PC-9 (cell line): ENCODE measurements around the gene C17orf100. TPM values are rescaled to one million over a fixed set of nuclear protein-coding genes. Genes with fewer than 3 reads are reported as not detected.
A peak's percentile ranks its signal among the peaks of the same experiment; 100 is the strongest.

ENCODE experiments used
- BruUV-seq: library from RNA; stranded (reverse); fragments of 400-500 nt; replicated peaks from 2 replicates; lab custom pipeline; 2021; lab: Mats Ljungman, UMichigan
- CTCF ChIA-PET: fragments of 300-600 bp; sonication (Branson Sonifier 250); formaldehyde crosslinking; loops from one replicate; lab custom pipeline; 2022; ENCODE audit warnings: antibody characterized with exemption; lab: Charles Lee
- POLR2A ChIA-PET: fragments of 300-600 bp; sonication (Branson Sonifier 250); formaldehyde crosslinking; loops from one replicate; lab custom pipeline; 2022; ENCODE audit warnings: antibody characterized with exemption; ENCODE audit not compliant: unreplicated experiment; lab: Charles Lee
- DNase-seq, 2 experiments: peaks; one replicate each; pipeline versions ENCODE4 v3.0.0 to v3.0.0-alpha.2; 2015 to 2022; ENCODE audit warnings: mixed read lengths in 1 of 2
- H2AFZ ChIP-seq: fragments of 200-600 bp; sonication (generic); 2 replicates; pipeline ENCODE4 v1.8.1; 2017; ENCODE audit warnings: antibody characterized with exemption
- H3F3A ChIP-seq: fragments of 200-600 bp; sonication (generic); 2 replicates; pipeline ENCODE4 v1.8.1; 2017; ENCODE audit warnings: antibody characterized with exemption, mild to moderate bottlenecking, low read depth; ENCODE audit not compliant: insufficient read depth
- H3K27ac ChIP-seq: fragments of 200-600 bp; sonication (generic); 2 replicates; pipeline ENCODE4 v1.6.1; 2016; ENCODE audit warnings: mixed run types
- H3K27me3 ChIP-seq: fragments of 200-600 bp; sonication (generic); 2 replicates; pipeline ENCODE4 v1.6.1; 2016; ENCODE audit warnings: low read depth, mixed run types; ENCODE audit not compliant: insufficient read depth
- H3K36me3 ChIP-seq: fragments of 200-600 bp; sonication (generic); 2 replicates; pipeline ENCODE4 v1.6.1; 2016; ENCODE audit warnings: low read depth, mixed run types
- H3K4me1 ChIP-seq: fragments of 200-600 bp; sonication (generic); replicated peaks from 2 replicates; pipeline ENCODE4 v1.6.1; 2016; ENCODE audit warnings: mixed run types; ENCODE audit not compliant: insufficient read depth
- H3K4me2 ChIP-seq: fragments of 200-600 bp; sonication (generic); 2 replicates; pipeline ENCODE4 v1.6.1; 2017; ENCODE audit warnings: mixed run types
- H3K4me3 ChIP-seq: fragments of 200-600 bp; sonication (generic); 2 replicates; pipeline ENCODE4 v1.6.1; 2016; ENCODE audit warnings: mixed run types
- H3K79me2 ChIP-seq: fragments of 200-600 bp; sonication (generic); 2 replicates; pipeline ENCODE4 v1.6.1; 2017; ENCODE audit warnings: low read depth, mixed run types
- H3K9me2 ChIP-seq: fragments of 200-600 bp; sonication (generic); 2 replicates; pipeline ENCODE4 v1.8.1; 2017; ENCODE audit warnings: mild to moderate bottlenecking; ENCODE audit not compliant: insufficient read depth
- H3K9me3 ChIP-seq: fragments of 200-600 bp; sonication (generic); 2 replicates; pipeline ENCODE4 v1.8.1; 2016; ENCODE audit warnings: low read depth; ENCODE audit not compliant: insufficient read depth
- H4K20me1 ChIP-seq: fragments of 200-600 bp; sonication (generic); 2 replicates; pipeline ENCODE4 v1.8.1; 2017; ENCODE audit not compliant: insufficient read depth
- EZH2 ChIP-seq: fragments of 200-600 bp; sonication (generic); IDR thresholded peaks from 2 replicates; pipeline ENCODE4 v1.8.0; 2017; ENCODE audit warnings: antibody characterized with exemption, low read depth
- intact Hi-C: fragments of 100-400 bp; cut with micrococcal nuclease; formaldehyde crosslinking; loops from one replicate; pipeline ENCODE4 v1.10.0; 2022; ENCODE audit not compliant: unreplicated experiment
- total RNA-seq: library from RNA; stranded (reverse); gene quantifications from 2 replicates; pipeline ENCODE4 v1.2.3, GENCODE V29; 2021
- TF ChIP-seq, protein P1 (sequence below): fragments of 200-600 bp; sonication (generic); conservative IDR thresholded peaks from 2 replicates; pipeline ENCODE4 v1.6.1; 2017; ENCODE audit warnings: mixed run types, antibody characterized with exemption, mild to moderate bottlenecking, moderate library complexity

The C17orf100 gene
- total RNA-seq, 1 experiment from 2014 or later: 4.4 TPM

DNA sequence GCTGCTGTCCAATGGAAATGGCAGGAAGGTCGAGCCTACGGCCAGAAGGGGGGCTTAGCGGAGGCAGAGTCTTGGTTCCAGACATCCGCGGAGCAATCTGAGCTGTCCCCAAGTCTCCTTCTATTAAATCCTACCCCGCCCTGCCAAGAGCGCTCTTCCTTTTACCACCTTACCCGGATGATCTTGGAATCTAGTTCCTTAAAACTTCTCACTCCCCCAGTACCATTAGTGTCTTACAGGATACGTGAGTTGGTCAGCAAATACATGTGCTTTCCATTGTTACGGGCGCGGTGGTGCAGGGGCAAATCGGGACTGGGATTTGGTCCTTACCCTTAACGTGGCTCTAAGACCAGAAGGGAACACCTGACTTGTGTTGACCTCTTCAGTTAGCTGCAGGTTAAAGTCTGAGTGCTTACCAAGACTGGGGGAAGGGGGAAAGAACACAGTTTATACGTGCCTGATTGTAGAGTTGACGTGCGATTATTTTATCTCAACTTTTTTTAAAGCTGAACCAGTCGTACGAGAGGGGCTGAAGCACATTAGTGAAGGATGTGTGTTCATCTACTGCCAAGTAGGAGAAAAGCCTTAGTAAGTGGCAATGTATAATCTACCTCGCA, 10.2 kb upstream of the C17orf100 start:
- H3K4me3 ChIP-seq: peak overlapping the region; percentile 81
- intact Hi-C loops: loop anchor here (2.0 to 5.0 kb wide), 2 partner anchors 169 to 184 kb away; no protein-coding TSS in a partner anchor
- peaks cover 28% of the 10 kb centered on the region for H3K36me3 ChIP-seq
- CTCF ChIA-PET: no interaction called here
- BruUV-seq: TSS peak; percentile 75
- peak overlapping the region; percentile 93 for H2AFZ ChIP-seq
- H3K4me1 ChIP-seq: peaks cover 31% of the 10 kb centered on the region
- DNase-seq: peak; percentile 37 to 54
- H3K79me2 ChIP-seq: peaks cover 75% of the 10 kb centered on the region
- H3K9me3 ChIP-seq: no peaks in the 10 kb centered on the region
- TF ChIP-seq, protein P1, sequence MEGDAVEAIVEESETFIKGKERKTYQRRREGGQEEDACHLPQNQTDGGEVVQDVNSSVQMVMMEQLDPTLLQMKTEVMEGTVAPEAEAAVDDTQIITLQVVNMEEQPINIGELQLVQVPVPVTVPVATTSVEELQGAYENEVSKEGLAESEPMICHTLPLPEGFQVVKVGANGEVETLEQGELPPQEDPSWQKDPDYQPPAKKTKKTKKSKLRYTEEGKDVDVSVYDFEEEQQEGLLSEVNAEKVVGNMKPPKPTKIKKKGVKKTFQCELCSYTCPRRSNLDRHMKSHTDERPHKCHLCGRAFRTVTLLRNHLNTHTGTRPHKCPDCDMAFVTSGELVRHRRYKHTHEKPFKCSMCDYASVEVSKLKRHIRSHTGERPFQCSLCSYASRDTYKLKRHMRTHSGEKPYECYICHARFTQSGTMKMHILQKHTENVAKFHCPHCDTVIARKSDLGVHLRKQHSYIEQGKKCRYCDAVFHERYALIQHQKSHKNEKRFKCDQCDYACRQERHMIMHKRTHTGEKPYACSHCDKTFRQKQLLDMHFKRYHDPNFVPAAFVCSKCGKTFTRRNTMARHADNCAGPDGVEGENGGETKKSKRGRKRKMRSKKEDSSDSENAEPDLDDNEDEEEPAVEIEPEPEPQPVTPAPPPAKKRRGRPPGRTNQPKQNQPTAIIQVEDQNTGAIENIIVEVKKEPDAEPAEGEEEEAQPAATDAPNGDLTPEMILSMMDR: no peak
- TF ChIP-seq EZH2: no peak
- H3F3A ChIP-seq: peaks cover 47% of the 10 kb centered on the region
- no peaks in the 10 kb centered on the region for H3K27me3 ChIP-seq
- no peaks in the 10 kb centered on the region for H3K9me2 ChIP-seq
- peaks cover 9% of the 10 kb centered on the region; the same call in 1 of the 2 replicates for H4K20me1 ChIP-seq
- peak overlapping the region; percentile 95 for H3K4me2 ChIP-seq
- H3K27ac ChIP-seq: peak overlapping the region; percentile 71
- POLR2A ChIA-PET: no interaction called here

DNA sequence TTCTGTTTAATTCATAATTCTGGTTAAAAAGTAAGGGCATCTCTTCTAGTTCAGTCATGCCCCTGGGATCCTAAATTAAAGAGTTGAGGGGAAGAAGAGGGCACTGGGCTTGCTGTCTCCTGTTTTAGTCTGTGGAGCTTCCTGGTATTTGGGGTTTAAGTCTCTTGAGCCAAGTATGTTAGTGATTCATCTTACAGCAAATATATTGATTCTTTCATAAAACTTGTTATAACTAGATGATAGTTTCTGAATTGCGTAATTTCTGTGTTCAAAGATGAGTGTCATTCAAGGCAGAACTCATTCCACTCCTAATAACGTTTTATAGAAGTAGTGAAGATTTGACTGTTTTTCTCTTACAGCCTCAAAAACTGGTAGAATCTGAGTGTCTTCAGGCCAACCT, 9.0 kb upstream of the C17orf100 start:
- no peaks in the 10 kb centered on the region for H3K9me2 ChIP-seq
- H3K79me2 ChIP-seq: peaks cover 82% of the 10 kb centered on the region
- intact Hi-C loops: loop anchor here (5.0 kb wide), 1 partner anchor 185 kb away; no protein-coding TSS in a partner anchor

DNA sequence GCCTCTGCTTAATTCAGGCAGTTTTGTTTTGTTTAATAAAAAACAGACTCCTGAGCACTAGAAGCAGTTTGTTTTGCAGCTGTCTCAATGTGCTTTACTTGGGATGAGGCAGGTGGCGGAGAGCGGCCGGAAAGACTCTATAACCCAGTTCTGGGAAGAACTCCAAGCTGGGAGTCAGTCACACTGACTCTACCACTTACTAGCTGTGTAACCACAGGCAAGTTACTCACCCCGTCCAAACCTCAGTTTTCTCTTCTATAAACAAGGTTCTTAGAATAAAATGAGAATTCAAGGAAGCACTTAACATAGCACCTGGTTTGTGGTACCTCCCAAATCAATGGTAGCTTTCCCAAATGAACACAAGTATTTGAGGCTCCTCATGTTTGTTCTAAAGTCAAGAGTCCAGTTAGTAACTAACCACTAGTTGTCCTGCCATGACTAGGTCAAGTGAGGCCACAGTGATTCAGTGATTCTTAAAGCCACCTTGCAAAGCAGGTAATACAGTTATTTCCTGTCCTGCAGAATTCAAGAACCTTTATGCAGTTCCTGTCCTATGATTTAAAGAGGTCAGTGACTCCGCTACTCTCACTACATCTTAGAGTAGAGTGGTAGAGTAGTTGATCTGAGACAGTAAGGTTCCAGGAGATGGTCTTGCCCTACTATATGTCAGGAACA, 8.0 kb upstream of the C17orf100 start:
- CTCF ChIA-PET: no interaction called here
- TF ChIP-seq, protein P1: no peak
- TF ChIP-seq EZH2: no peak
- no peak overlapping the region for H3K27ac ChIP-seq

More for the DNA sequence above, 9.0 kb upstream of the C17orf100 start:
- no TSS peak for BruUV-seq
- H4K20me1 ChIP-seq: peaks cover 14% of the 10 kb centered on the region
- H3K27me3 ChIP-seq: no peaks in the 10 kb centered on the region
- 0 out of 2 replicates have a peak overlapping the region, but pooled peaks have one; percentile 7 for H3K27ac ChIP-seq
- peak in 1 of 2 experiments; percentile 71 for DNase-seq
- POLR2A ChIA-PET: no interaction called here
- peak overlapping the region; percentile 81; the same call in 1 of the 2 replicates for H3K4me3 ChIP-seq
- peaks cover 30% of the 10 kb centered on the region for H3K36me3 ChIP-seq
- peaks cover 47% of the 10 kb centered on the region for H3F3A ChIP-seq
- H3K4me2 ChIP-seq: peak overlapping the region; percentile 95
- H3K9me3 ChIP-seq: no peaks in the 10 kb centered on the region
- CTCF ChIA-PET: no interaction called here
- H3K4me1 ChIP-seq: peaks cover 31% of the 10 kb centered on the region
- no peak for TF ChIP-seq EZH2
- TF ChIP-seq, protein P1: no peak
- no peak overlapping the region for H2AFZ ChIP-seq

More for the DNA sequence above, 8.0 kb upstream of the C17orf100 start:
- no peaks in the 10 kb centered on the region for H3K9me2 ChIP-seq
- POLR2A ChIA-PET: no interaction called here
- no TSS peak for BruUV-seq
- no peaks in the 10 kb centered on the region for H3K9me3 ChIP-seq
- no peak for DNase-seq
- H3K36me3 ChIP-seq: peaks cover 40% of the 10 kb centered on the region
- H3K4me3 ChIP-seq: no peak overlapping the region
- H3K4me2 ChIP-seq: no peak overlapping the region
- intact Hi-C loops: loop anchor here (5.0 kb wide), 1 partner anchor 186 kb away; no protein-coding TSS in a partner anchor
- no peaks in the 10 kb centered on the region for H3K27me3 ChIP-seq
- peaks cover 82% of the 10 kb centered on the region for H3K79me2 ChIP-seq
- peaks cover 47% of the 10 kb centered on the region for H3F3A ChIP-seq
- H4K20me1 ChIP-seq: peaks cover 24% of the 10 kb centered on the region
- H3K4me1 ChIP-seq: peaks cover 29% of the 10 kb centered on the region
- no peak overlapping the region for H2AFZ ChIP-seq
